Gastroesophageal sphincter (tissue), 4 donors: ENCODE results near the gene SORCS1. TPM values are rescaled to one million over a fixed set of nuclear protein-coding genes. Genes with fewer than 3 reads are reported as not detected.

ENCODE experiments used
- ATAC-seq: fragments of 150-250 bp; one replicate; pipeline ENCODE4 v1.9.1; 2016; ENCODE audit warnings: mild to moderate bottlenecking, moderate library complexity
- H3K27ac ChIP-seq, 4 donors: fragments of 200-600 bp; sonication (generic) in 3 of 4; 1 replicate in 3 of 4; 2 replicates in 1 of 4; pipeline ENCODE4 v1.5.1; 2016 to 2019
- H3K27me3 ChIP-seq: fragments of 200-600 bp; sonication (generic); one replicate; pipeline ENCODE4 v1.5.1; 2019
- H3K36me3 ChIP-seq, 2 donors: fragments of 200-600 bp; sonication (generic); one replicate each; pipeline ENCODE4 v1.5.1; 2019; ENCODE audit warnings: control low read depth in 1 of 2
- H3K4me1 ChIP-seq, 3 donors: fragments of 200-600 bp; sonication (generic); 1 replicate in 2 of 3; 2 replicates in 1 of 3; pipeline ENCODE4 v1.5.1; 2016 to 2019; ENCODE audit warnings: control low read depth in 2 of 3
- H3K4me3 ChIP-seq, 2 donors: fragments of 200-600 bp; sonication (generic); one replicate each; pipeline ENCODE4 v1.5.1; 2019; ENCODE audit warnings: mild to moderate bottlenecking in 1 of 2, moderate library complexity in 1 of 2
- H3K9me3 ChIP-seq, 3 donors: fragments of 200-600 bp; sonication (generic); one replicate each; pipeline ENCODE4 v1.5.1; 2017 to 2019; ENCODE audit warnings: control low read depth in 2 of 3
- EP300 ChIP-seq: sonication (generic); formaldehyde crosslinking; IDR thresholded peaks from one replicate; pipeline ENCODE4 v1.6.1; 2017; ENCODE audit warnings: antibody characterized with exemption, mild to moderate bottlenecking
- POLR2A ChIP-seq, 2 donors: fragments of 450-650 bp; IDR thresholded peaks; one replicate each; pipeline ENCODE4 v1.6.1; 2017; ENCODE audit warnings: antibody characterized with exemption in 2 of 2, mild to moderate bottlenecking in 2 of 2, moderate library complexity in 1 of 2
- POLR2AphosphoS5 ChIP-seq: sonication (generic); formaldehyde crosslinking; IDR thresholded peaks from one replicate; pipeline ENCODE4 v1.6.1; 2017; ENCODE audit warnings: antibody characterized with exemption
- WGBS, 2 donors: methylation state at CpG; one replicate each; pipeline ENCODE4 v1.1.5; 2018; ENCODE audit warnings: low coverage in 1 of 2; 5-methylcytosine and 5-hydroxymethylcytosine counted together
- total RNA-seq, 4 donors: library from RNA; depleted of rRNA; stranded (reverse); fragments of >200 nt; gene quantifications; one replicate each; pipeline ENCODE4 v1.1.0, GENCODE V29; 2016
- TF ChIP-seq, protein P1 (sequence below), 4 experiments: fragments of 200-600 bp in 2 of 4; fragments of 450-650 bp in 2 of 4; sonication (generic) in 1 of 4; IDR thresholded peaks; one replicate each; pipeline ENCODE4 v1.5.1; 2017 to 2019; ENCODE audit warnings: antibody characterized with exemption in 4 of 4, mild to moderate bottlenecking in 2 of 4, moderate library complexity in 2 of 4

SORCS1 gene
- total RNA-seq, 4 donors from 2014 or later = 8.5 to 18.6 (median 10.0) TPM

DNA sequence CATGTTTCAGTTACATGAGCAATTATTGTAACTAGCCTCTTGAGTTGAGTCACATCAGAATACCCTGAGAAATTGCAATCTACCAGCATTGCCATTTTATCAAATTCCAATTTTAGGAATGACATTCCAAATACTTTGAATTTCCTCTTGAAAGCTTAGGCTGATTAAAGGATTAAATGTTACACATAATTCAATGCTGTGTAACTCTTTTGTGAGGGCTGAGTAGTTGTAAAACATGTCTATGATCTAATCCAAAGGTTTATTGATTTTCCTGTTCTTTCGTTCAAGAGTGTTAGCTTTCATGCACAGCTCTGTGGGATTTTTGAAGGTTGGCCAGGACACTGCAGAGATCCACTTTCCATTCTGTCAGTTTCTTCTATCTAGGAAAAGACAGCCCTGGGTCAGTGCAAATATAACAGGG is 193.1 kb downstream of the SORCS1 start:
- 56 to 67% methylated on average over 1 of the region's 1 CpG for WGBS, 2 donors
- no peak overlapping the region for H3K27ac ChIP-seq

DNA sequence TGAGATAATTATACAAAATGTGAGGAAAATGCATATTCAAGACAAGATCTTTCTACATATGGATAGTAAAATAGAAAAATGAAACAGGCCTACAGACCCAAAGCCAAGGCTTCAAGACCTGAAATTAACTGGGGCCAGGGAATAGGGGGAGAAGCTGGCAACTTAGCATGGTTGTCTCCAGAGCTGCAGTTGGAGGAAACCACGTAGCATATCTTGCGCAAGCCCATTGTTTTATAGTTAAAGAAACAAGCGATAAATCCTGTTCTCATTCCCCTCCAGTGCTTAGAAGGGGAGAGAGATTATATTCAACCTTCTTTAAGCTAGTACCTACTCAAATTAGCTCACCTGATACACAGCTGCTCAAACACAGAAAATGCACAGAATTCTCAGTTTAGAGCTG is 197.1 kb downstream of the SORCS1 start:
- Histone ChIP-seq H3K9me3 (no peaks in the 10 kb centered on the region), H3K36me3 (no peaks in the 10 kb centered on the region), H3K4me1 (no peaks in the 10 kb centered on the region), H3K4me3 (no peak overlapping the region), H3K27me3 (no peaks in the 10 kb centered on the region), H3K27ac (no peak overlapping the region)
- no peak for ATAC-seq
- WGBS, 2 donors = 92 to 93% methylated on average over 3 of the region's 3 CpGs
- TF ChIP-seq, protein P1, sequence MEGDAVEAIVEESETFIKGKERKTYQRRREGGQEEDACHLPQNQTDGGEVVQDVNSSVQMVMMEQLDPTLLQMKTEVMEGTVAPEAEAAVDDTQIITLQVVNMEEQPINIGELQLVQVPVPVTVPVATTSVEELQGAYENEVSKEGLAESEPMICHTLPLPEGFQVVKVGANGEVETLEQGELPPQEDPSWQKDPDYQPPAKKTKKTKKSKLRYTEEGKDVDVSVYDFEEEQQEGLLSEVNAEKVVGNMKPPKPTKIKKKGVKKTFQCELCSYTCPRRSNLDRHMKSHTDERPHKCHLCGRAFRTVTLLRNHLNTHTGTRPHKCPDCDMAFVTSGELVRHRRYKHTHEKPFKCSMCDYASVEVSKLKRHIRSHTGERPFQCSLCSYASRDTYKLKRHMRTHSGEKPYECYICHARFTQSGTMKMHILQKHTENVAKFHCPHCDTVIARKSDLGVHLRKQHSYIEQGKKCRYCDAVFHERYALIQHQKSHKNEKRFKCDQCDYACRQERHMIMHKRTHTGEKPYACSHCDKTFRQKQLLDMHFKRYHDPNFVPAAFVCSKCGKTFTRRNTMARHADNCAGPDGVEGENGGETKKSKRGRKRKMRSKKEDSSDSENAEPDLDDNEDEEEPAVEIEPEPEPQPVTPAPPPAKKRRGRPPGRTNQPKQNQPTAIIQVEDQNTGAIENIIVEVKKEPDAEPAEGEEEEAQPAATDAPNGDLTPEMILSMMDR (IDR thresholded peaks at IDR 0.05) = no peak
- TF ChIP-seq POLR2AphosphoS5 = no peak
- no peak for TF ChIP-seq POLR2A (IDR thresholded peaks at IDR 0.05)
- no peak for TF ChIP-seq EP300

More for the DNA sequence above, 193.1 kb downstream of the SORCS1 start:
- TF ChIP-seq, protein P1 (IDR thresholded peaks at IDR 0.05) = no peak
- no peak for TF ChIP-seq EP300
- no peak for TF ChIP-seq POLR2A (IDR thresholded peaks at IDR 0.05)
- TF ChIP-seq POLR2AphosphoS5 = no peak
- Histone ChIP-seq H3K9me3 (no peaks in the 10 kb centered on the region), H3K4me3 (no peak overlapping the region), H3K4me1 (no peaks in the 10 kb centered on the region), H3K27me3 (no peaks in the 10 kb centered on the region), H3K36me3 (no peaks in the 10 kb centered on the region)
- ATAC-seq = no peak

DNA sequence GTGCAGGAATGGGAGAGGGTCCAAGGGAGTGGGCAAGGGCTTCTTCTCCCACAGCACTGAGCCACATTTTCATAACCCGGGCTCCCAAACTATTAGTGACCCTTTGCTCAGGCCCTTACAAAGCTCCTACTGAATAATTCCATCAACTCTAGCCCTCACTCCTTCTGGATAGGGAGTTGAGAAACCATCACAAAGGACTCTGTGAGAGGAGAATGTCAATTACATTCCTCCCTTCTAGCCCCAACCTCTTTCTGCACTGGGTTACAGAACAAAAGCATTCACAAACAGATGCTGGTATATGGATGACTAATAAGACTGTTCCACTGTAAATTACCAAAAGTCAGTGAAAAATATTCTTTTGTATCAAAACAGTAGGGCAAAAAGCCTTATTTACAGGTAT is 203.7 kb downstream of the SORCS1 start:
- no peak for TF ChIP-seq EP300
- TF ChIP-seq, protein P1 (IDR thresholded peaks at IDR 0.05) = no peak
- no peak for TF ChIP-seq POLR2AphosphoS5
- WGBS, 2 donors = no CpG with 5 or more reads among the region's 1 CpG
- peak overlapping the region in 1 of 4 donors; percentile 37 for H3K27ac ChIP-seq
- no peaks in the 10 kb centered on the region for H3K27me3 ChIP-seq
- ATAC-seq = no peak
- H3K9me3 ChIP-seq = no peaks in the 10 kb centered on the region
- H3K36me3 ChIP-seq = no peaks in the 10 kb centered on the region
- no peak overlapping the region for H3K4me3 ChIP-seq
- H3K4me1 ChIP-seq = no peaks in the 10 kb centered on the region

DNA sequence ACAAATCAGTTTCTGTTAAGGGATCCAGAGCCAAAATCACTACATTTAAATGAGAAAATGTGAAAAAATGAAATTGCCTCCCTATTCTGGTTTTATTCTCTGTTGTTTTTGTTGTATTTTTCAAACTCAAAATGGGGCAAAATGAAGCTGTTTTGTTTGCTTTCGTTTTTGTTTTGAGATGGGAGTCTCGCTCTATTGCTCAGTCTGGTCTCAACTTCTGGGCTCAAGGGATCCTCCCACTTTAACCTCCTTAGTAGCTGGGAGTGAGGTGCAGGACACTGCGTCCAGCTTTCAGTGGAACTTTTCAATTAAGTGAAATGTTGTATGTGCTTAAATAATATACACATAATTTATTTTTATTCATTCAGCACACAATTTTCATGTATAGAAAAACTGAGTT is 205.0 kb downstream of the SORCS1 start:
- Histone ChIP-seq H3K27me3 (no peaks in the 10 kb centered on the region), H3K9me3 (no peaks in the 10 kb centered on the region), H3K4me3 (no peak overlapping the region), H3K27ac (peak overlapping the region in 1 of 4 donors; percentile 38), H3K36me3 (no peaks in the 10 kb centered on the region), H3K4me1 (no peaks in the 10 kb centered on the region)
- WGBS, 2 donors = 61 to 65% methylated on average over 2 to 3 of the region's 3 CpGs
- ATAC-seq = no peak
- no peak for TF ChIP-seq POLR2A (IDR thresholded peaks at IDR 0.05)
- no peak for TF ChIP-seq POLR2AphosphoS5
- TF ChIP-seq, protein P1 (IDR thresholded peaks at IDR 0.05) = no peak
- TF ChIP-seq EP300 = no peak

DNA sequence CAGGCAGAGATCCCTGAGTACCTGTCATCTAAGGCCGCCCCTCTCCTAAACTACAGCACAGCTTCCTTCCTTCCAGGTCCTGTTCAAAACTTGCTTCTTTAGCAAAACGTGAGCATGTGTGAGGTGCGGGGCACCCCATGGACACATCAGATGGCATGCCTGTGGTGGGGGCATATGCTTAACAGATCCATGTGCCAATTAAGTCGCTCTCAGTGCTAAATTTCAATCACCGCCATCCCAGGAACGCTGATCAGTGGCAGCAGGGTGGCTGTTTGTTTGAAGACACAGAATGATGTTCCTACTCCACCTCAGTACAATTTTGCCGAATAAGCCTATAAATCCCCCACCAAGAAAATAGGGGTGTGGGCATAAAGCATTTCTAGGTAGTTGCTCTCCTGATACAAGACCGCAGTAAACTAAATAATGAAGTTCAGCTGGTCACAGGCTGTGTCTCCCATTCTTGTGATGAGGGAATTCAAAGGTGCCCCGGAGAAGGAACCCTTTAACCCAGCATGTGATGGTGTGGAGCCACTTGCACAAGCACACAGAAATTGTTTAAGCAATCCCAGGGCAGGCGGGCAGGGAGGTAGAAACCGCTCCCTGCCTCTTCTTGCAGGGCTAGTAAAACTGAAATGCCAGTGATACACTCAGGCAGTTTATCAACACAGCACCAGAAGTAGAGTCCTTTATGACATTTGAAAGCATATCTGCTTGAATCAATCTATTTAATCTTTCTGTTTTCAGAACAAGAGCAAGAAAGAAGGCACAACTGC is 205.7 kb downstream of the SORCS1 start:
- Histone ChIP-seq H3K27ac (peak overlapping the region in 3 of 4 donors; percentile 38 to 53 (median 45)), H3K36me3 (no peaks in the 10 kb centered on the region), H3K9me3 (no peaks in the 10 kb centered on the region), H3K4me3 (no peak overlapping the region), H3K4me1 (no peaks in the 10 kb centered on the region), H3K27me3 (no peaks in the 10 kb centered on the region)
- WGBS, 2 donors = 78 to 83% methylated on average over 3 to 8 of the region's 11 CpGs
- no peak for ATAC-seq
- TF ChIP-seq, protein P1 (IDR thresholded peaks at IDR 0.05) = no peak
